Calu3 (cell line): Measurements from ENCODE around the gene PGA3. TPM values are rescaled to one million over a fixed set of nuclear protein-coding genes. Genes with fewer than 3 reads are reported as not detected.
A peak's percentile ranks its signal among the peaks of the same experiment; 100 is the strongest.

ENCODE experiments used
- BruUV-seq: library from RNA; stranded (reverse); fragments of 400-500 nt; replicated peaks from 2 replicates; lab custom pipeline; 2021; lab: Mats Ljungman, UMichigan
- CTCF ChIA-PET: fragments of 300-600 bp; sonication (Branson Sonifier 250); formaldehyde crosslinking; loops from one replicate; lab custom pipeline; 2022; ENCODE audit warnings: antibody characterized with exemption; lab: Charles Lee
- DNase-seq: peaks from one replicate; pipeline ENCODE4 v3.0.0; 2022
- H3K27ac Mint-ChIP-seq: one replicate; pipeline ENCODE4 v1.8.0; 2022; ENCODE audit warnings: mixed read lengths; ENCODE audit not compliant: unreplicated experiment
- H3K27me3 Mint-ChIP-seq: one replicate; pipeline ENCODE4 v1.8.0; 2022; ENCODE audit warnings: mixed read lengths; ENCODE audit not compliant: unreplicated experiment
- H3K36me3 Mint-ChIP-seq: one replicate; pipeline ENCODE4 v1.8.0; 2022; ENCODE audit warnings: mild to moderate bottlenecking, moderate library complexity, mixed read lengths; ENCODE audit not compliant: insufficient read depth, unreplicated experiment
- H3K4me1 Mint-ChIP-seq: one replicate; pipeline ENCODE4 v1.8.0; 2022; ENCODE audit warnings: mild to moderate bottlenecking, low read depth, mixed read lengths; ENCODE audit not compliant: unreplicated experiment
- H3K4me3 Mint-ChIP-seq: one replicate; pipeline ENCODE4 v1.8.0; 2022; ENCODE audit warnings: mild to moderate bottlenecking, low read depth, moderate library complexity, mixed read lengths; ENCODE audit not compliant: unreplicated experiment
- H3K9me3 Mint-ChIP-seq: one replicate; pipeline ENCODE4 v1.8.0; 2022; ENCODE audit warnings: low read depth, mixed read lengths; ENCODE audit not compliant: unreplicated experiment
- CTCF ChIP-seq: fragments of 200-600 bp; IDR thresholded peaks from one replicate; pipeline ENCODE4 v1.8.0; 2022; ENCODE audit warnings: antibody characterized with exemption; ENCODE audit not compliant: unreplicated experiment
- intact Hi-C: fragments of 100-400 bp; cut with micrococcal nuclease; formaldehyde crosslinking; loops from one replicate; pipeline ENCODE4 v1.10.0; 2022; ENCODE audit not compliant: unreplicated experiment
- total RNA-seq: library from RNA; stranded (reverse); gene quantifications from 2 replicates; pipeline ENCODE4 v1.2.3, GENCODE V29; 2022

PGA3 gene
- total RNA-seq, 1 experiment from 2014 or later: not detected

- H3K9me3 Mint-ChIP-seq: no peaks in the 10 kb centered on the region
- no peak overlapping the region for H3K4me3 Mint-ChIP-seq
- intact Hi-C loops: loop anchor here (10.0 kb wide), 2 partner anchors 80 to 130 kb away; partner anchors contain the start of genes DDB1 and TKFC
- DNase-seq: peak; percentile 74
- BruUV-seq: no TSS peak
- TF ChIP-seq CTCF: peak; percentile 69
- H3K36me3 Mint-ChIP-seq: no peaks in the 10 kb centered on the region
- peaks cover 59% of the 10 kb centered on the region for H3K27me3 Mint-ChIP-seq
- H3K4me1 Mint-ChIP-seq: no peaks in the 10 kb centered on the region
- no peak overlapping the region for H3K27ac Mint-ChIP-seq
- CTCF ChIA-PET: interaction anchor here (0.7 to 2.1 kb wide), 4 partner anchors 40 to 340 kb away, joined by 3 to 7 read pairs (median 3); partner anchors contain the start of gene VWCE
These were observed 51.2 kb downstream of the PGA3 start for GRCh38 chr11:61254403-61255025.

DNA sequence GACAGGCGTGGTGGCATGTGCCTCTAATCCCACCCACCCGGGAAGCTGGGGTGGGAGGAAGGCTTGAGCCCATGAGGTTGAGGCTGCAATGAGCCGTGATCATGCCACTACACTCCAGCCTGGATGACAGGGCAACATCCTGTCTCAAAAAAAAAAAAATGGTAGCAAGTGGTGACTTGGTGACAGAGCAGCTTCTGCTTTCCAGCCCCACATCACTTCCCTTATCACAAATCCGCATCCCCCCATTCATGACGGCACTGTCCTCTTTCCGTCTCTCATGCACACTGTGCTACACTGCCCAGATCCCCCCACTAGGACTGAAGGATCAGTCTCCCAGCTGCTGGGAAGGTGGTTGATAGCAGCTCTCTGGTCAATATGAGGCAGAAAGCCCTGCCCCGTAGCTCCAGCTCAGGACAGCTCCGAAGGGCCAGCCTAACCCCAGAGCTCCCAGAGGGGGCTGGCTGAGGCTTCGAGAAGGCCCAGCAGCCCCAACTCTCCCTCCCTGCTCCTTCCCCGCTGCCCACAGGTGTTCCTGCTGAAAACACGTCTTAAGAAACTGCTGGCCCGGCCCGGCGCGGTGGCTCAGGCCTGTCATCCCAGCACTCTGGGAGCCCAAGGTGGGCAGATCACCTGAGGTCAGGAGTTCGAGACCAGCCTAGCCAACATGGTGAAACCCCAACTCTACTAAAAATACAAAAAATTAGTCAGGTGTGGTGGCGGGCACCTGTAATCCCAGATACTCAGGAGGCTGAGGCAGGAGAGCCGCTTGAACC is 53.6 kb downstream of the PGA3 start:
- no peak overlapping the region for H3K4me3 Mint-ChIP-seq
- no TSS peak for BruUV-seq
- DNase-seq: no peak
- H3K9me3 Mint-ChIP-seq: no peaks in the 10 kb centered on the region
- TF ChIP-seq CTCF: no peak
- CTCF ChIA-PET: interaction anchor here (0.5 to 0.6 kb wide), 2 partner anchors 243 to 365 kb away, joined by 4 read pairs; no protein-coding TSS in a partner anchor
- peaks cover 43% of the 10 kb centered on the region for H3K27me3 Mint-ChIP-seq
- intact Hi-C loops: loop anchor here (10.0 kb wide), 2 partner anchors 78 to 128 kb away; partner anchors contain the start of genes DDB1 and TKFC
- no peaks in the 10 kb centered on the region for H3K36me3 Mint-ChIP-seq
- no peaks in the 10 kb centered on the region for H3K4me1 Mint-ChIP-seq
- no peak overlapping the region for H3K27ac Mint-ChIP-seq

DNA sequence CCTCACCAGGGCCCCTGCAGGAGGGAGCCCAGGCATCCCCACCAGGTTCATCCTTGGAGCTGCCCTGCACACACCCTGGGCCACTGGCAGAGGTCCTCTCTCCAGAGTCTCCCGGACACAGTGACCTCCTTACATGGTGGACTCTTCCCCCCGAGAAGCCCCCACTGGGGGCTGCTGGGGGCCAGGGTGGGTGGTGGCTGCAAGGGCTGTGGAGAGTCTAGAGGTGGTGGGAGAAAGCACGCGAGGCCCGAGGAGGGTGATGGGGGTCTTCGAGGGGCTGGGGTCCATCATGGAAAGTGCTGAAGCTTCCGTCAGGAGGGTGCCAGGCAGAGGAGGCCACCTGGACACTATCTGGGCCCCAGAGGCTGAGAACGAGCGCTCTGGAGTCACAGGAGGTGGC is 55.2 kb downstream of the PGA3 start:
- CTCF ChIA-PET: no interaction called here
- H3K9me3 Mint-ChIP-seq: no peaks in the 10 kb centered on the region
- intact Hi-C loops: loop anchor here (10.0 kb wide), 2 partner anchors 76 to 126 kb away; partner anchors contain the start of genes DDB1 and TKFC
- no peak for TF ChIP-seq CTCF
- no TSS peak for BruUV-seq
- H3K27ac Mint-ChIP-seq: no peak overlapping the region
- H3K36me3 Mint-ChIP-seq: no peaks in the 10 kb centered on the region
- no peak for DNase-seq
- no peaks in the 10 kb centered on the region for H3K4me1 Mint-ChIP-seq
- no peak overlapping the region for H3K4me3 Mint-ChIP-seq
- peaks cover 26% of the 10 kb centered on the region for H3K27me3 Mint-ChIP-seq

DNA sequence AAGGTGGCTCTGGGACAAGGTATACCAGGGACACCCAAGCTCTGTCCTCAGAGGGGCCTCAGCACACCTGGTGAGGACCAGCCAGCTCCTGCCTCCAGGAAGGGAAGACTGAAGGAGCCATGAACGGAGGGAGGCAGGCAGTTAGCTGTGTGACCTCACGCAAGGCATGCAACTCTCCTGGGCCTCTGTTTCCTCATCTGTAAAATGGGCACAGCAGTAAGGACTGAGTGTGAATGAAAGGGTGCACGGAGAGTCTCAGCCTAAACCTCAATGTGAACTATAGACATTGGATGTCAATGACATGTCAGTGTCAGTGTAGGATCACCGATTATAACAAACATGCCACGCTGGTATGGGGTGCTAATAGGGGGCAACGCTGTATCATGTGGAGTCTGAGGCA is 56.0 kb downstream of the PGA3 start:
- no peak overlapping the region for H3K4me3 Mint-ChIP-seq
- intact Hi-C loops: loop anchor here (10.0 kb wide), 2 partner anchors 75 to 125 kb away; partner anchors contain the start of genes DDB1 and TKFC
- no peak overlapping the region for H3K27ac Mint-ChIP-seq
- H3K36me3 Mint-ChIP-seq: no peaks in the 10 kb centered on the region
- no peak for TF ChIP-seq CTCF
- no peaks in the 10 kb centered on the region for H3K4me1 Mint-ChIP-seq
- CTCF ChIA-PET: no interaction called here
- H3K27me3 Mint-ChIP-seq: peaks cover 18% of the 10 kb centered on the region
- BruUV-seq: no TSS peak
- H3K9me3 Mint-ChIP-seq: no peaks in the 10 kb centered on the region
- DNase-seq: no peak

Other genes with a start within 250 kb of the PGA3 start
- gene CD6, start 231.8 kb upstream of the PGA3 start, total RNA-seq: 0.26 and 0.34 TPM in 2 replicates
- gene CD5, start 101.0 kb upstream of the PGA3 start, total RNA-seq: not detected in 2 replicates
- 22.7 TPM in 2 replicates for gene VPS37C, start 42.1 kb upstream of the PGA3 start, total RNA-seq
- gene PGA4, start 18.8 kb downstream of the PGA3 start, total RNA-seq: not detected in 2 replicates
- not detected in 2 replicates for gene PGA5, start 37.7 kb downstream of the PGA3 start, total RNA-seq
- gene VWCE, start 91.8 kb downstream of the PGA3 start, total RNA-seq: 0.47 and 0.66 TPM in 2 replicates
- 165 and 193 TPM in 2 replicates for gene DDB1, start 129.6 kb downstream of the PGA3 start, total RNA-seq
- 61.1 and 79.9 TPM in 2 replicates for gene TKFC, start 129.7 kb downstream of the PGA3 start, total RNA-seq
- 33.3 and 39.2 TPM in 2 replicates for gene CYB561A3, start 158.4 kb downstream of the PGA3 start, total RNA-seq
- gene TMEM138, start 158.9 kb downstream of the PGA3 start, total RNA-seq: 45.7 and 51.6 TPM in 2 replicates
- gene TMEM216, start 189.1 kb downstream of the PGA3 start, total RNA-seq: 10.6 and 11.0 TPM in 2 replicates
- 86.6 and 96.3 TPM in 2 replicates for gene CPSF7, start 226.5 kb downstream of the PGA3 start, total RNA-seq
- gene SDHAF2, start 226.6 kb downstream of the PGA3 start, total RNA-seq: 41.9 and 42.1 TPM in 2 replicates